OCI-LY7 (cell line): ENCODE results near the gene FOXN1. TPM values are rescaled to one million over a fixed set of nuclear protein-coding genes. Genes with fewer than 3 reads are reported as not detected.

Experiments used
- BruUV-seq: library from RNA; stranded (reverse); fragments of 400-500 nt; replicated peaks from 2 replicates; lab custom pipeline; 2021; lab: Mats Ljungman, UMichigan
- CTCF ChIA-PET: fragments of 300-600 bp; sonication (Branson Sonifier 250); formaldehyde crosslinking; loops from one replicate; lab custom pipeline; 2022; ENCODE audit warnings: antibody characterized with exemption; ENCODE audit not compliant: unreplicated experiment; lab: Charles Lee
- POLR2A ChIA-PET: fragments of 300-600 bp; sonication (Branson Sonifier 250); formaldehyde crosslinking; loops from one replicate; lab custom pipeline; 2022; ENCODE audit warnings: antibody characterized with exemption; lab: Charles Lee
- DNase-seq: peaks from one replicate; pipeline ENCODE4 v3.0.0-alpha.2; 2015; ENCODE audit warnings: low spot score
- H2AFZ ChIP-seq: fragments of 200-600 bp; sonication (generic), shearing (Covaris generic); 2 replicates; pipeline ENCODE4 v1.6.1; 2014; ENCODE audit warnings: mild to moderate bottlenecking, antibody characterized with exemption, low read length, moderate library complexity
- H3K27ac ChIP-seq: fragments of 200-600 bp; sonication (generic); 2 replicates; pipeline ENCODE4 v1.5.1; 2014; ENCODE audit warnings: mixed run types, low read depth, mild to moderate bottlenecking, moderate library complexity, low read length, inconsistent platforms; ENCODE audit not compliant: poor library complexity, severe bottlenecking
- H3K36me3 ChIP-seq: fragments of 200-600 bp; sonication (generic); 2 replicates; pipeline ENCODE4 v1.6.1; 2014; ENCODE audit warnings: mild to moderate bottlenecking, antibody characterized with exemption, low read length, moderate library complexity, mixed read lengths; ENCODE audit not compliant: insufficient read depth
- H3K4me1 ChIP-seq: fragments of 200-600 bp; sonication (generic); 2 replicates; pipeline ENCODE4 v1.5.1; 2014; ENCODE audit warnings: mild to moderate bottlenecking, low read length; ENCODE audit not compliant: insufficient read depth, poor library complexity, severe bottlenecking
- H3K4me2 ChIP-seq: fragments of 200-600 bp; sonication (generic); 2 replicates; pipeline ENCODE4 v1.6.1; 2014; ENCODE audit warnings: mild to moderate bottlenecking, low read length
- H3K4me3 ChIP-seq: fragments of 200-600 bp; sonication (generic); 2 replicates; pipeline ENCODE4 v1.5.1; 2014; ENCODE audit warnings: mild to moderate bottlenecking, low read depth, low read length; ENCODE audit not compliant: poor library complexity, severe bottlenecking
- H3K79me2 ChIP-seq: fragments of 200-600 bp; sonication (generic); 2 replicates; pipeline ENCODE4 v1.6.1; 2016; ENCODE audit warnings: low read depth, mild to moderate bottlenecking, low read length, moderate library complexity, mixed read lengths; ENCODE audit not compliant: insufficient read depth
- H3K9me2 ChIP-seq: fragments of 200-600 bp; sonication (generic); 2 replicates; pipeline ENCODE4 v1.6.1; 2016; ENCODE audit warnings: mild to moderate bottlenecking, low read length, mixed read lengths; ENCODE audit not compliant: insufficient read depth
- H3K9me3 ChIP-seq: fragments of 200-600 bp; sonication (generic); 2 replicates; pipeline ENCODE4 v1.6.1; 2014; ENCODE audit warnings: mild to moderate bottlenecking, mixed run types, low read length, mixed read lengths
- H4K20me1 ChIP-seq: fragments of 200-600 bp; sonication (generic); 2 replicates; pipeline ENCODE4 v1.6.1; 2014; ENCODE audit warnings: mild to moderate bottlenecking, antibody characterized with exemption, low read length, moderate library complexity, mixed read lengths; ENCODE audit not compliant: insufficient read depth
- EZH2phosphoT487 ChIP-seq: fragments of 200-600 bp; sonication (generic); IDR thresholded peaks from 2 replicates; pipeline ENCODE4 v1.6.1; 2018; ENCODE audit warnings: low read depth, borderline replicate concordance, mild to moderate bottlenecking, mixed run types, antibody characterized with exemption, low read length, moderate library complexity, mixed read lengths
- intact Hi-C: fragments of 100-400 bp; cut with micrococcal nuclease; formaldehyde crosslinking; loops from one replicate; pipeline ENCODE4 v1.10.0; 2022; ENCODE audit not compliant: unreplicated experiment
- total RNA-seq, 2 experiments: library from RNA; depleted of rRNA in 1 of 2; stranded (reverse); fragments of >200 nt in 1 of 2; shearing (Covaris generic) in 1 of 2; gene quantifications; 2 replicates each; pipeline ENCODE4 v1.2.3, GENCODE V29; 2014 to 2022
- TF ChIP-seq, protein P1 (sequence below): fragments of 200-600 bp; sonication (generic); conservative IDR thresholded peaks from 2 replicates; pipeline ENCODE4 v1.5.1; 2014; ENCODE audit warnings: mild to moderate bottlenecking, antibody characterized with exemption, low read length, moderate library complexity, mixed read lengths

The FOXN1 gene
- total RNA-seq, 2 experiments from 2014 or later, result not detected

DNA sequence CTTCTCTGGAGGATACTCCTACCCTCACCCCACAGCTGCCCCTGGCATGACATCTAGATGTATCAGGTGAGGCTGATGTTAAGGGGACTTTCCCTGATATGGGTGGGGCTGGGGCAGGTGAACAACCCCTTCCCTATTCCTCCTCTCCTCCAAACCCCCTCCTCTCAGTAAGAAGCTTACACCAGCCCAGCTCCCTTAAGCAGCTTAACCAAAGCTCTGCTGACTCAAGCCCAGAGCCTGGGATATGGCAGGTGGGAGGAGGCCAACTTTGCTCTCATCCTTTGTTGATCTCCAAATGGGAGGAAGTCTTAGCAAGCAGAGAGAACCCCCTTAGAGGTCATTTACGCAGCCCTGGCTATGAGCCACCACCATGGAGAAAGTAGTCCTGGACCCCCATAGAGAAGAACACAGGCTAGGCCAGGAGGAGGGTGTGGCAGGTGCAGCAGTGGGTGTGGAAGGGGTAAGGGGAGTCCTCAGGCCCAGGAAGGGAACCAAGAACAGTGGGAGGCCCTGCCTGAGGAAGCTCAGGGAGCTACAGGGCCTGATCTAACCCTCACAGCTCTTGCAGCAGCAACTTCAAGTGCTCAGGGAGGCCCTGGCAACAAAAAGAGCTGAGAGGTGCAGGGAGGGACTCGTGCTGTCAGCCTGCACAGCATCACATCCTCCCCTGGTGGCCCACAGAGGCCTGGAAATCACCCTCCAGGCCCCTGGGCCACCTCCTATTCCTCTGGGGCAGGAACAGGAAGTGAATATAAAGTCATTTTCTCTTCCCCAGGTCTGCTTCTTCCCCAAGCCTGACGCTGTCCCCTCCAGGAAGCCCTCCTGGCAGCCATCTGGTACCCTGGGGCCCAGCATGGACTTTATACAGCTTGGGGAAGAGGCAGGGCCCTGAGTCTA lies 43.3 kb downstream of the FOXN1 start:
- Histone ChIP-seq H3K9me3 (no peaks in the 10 kb centered on the region), H3K36me3 (peaks cover 14% of the 10 kb centered on the region; the same call in 1 of the 2 replicates), H3K4me1 (peaks cover 26% of the 10 kb centered on the region), H3K4me3 (no peak overlapping the region), H2AFZ (no peak overlapping the region), H3K9me2 (no peaks in the 10 kb centered on the region), H3K79me2 (no peaks in the 10 kb centered on the region), H3K4me2 (peak overlapping the region; percentile 15), H4K20me1 (no peaks in the 10 kb centered on the region), H3K27ac (no peak overlapping the region)
- BruUV-seq, result no TSS peak
- peak; percentile 51 for DNase-seq
- intact Hi-C loops, result loop anchor here (2.0 to 5.0 kb wide), 2 partner anchors 55 to 63 kb away; partner anchors contain the start of gene RSKR
- TF ChIP-seq, protein P1, sequence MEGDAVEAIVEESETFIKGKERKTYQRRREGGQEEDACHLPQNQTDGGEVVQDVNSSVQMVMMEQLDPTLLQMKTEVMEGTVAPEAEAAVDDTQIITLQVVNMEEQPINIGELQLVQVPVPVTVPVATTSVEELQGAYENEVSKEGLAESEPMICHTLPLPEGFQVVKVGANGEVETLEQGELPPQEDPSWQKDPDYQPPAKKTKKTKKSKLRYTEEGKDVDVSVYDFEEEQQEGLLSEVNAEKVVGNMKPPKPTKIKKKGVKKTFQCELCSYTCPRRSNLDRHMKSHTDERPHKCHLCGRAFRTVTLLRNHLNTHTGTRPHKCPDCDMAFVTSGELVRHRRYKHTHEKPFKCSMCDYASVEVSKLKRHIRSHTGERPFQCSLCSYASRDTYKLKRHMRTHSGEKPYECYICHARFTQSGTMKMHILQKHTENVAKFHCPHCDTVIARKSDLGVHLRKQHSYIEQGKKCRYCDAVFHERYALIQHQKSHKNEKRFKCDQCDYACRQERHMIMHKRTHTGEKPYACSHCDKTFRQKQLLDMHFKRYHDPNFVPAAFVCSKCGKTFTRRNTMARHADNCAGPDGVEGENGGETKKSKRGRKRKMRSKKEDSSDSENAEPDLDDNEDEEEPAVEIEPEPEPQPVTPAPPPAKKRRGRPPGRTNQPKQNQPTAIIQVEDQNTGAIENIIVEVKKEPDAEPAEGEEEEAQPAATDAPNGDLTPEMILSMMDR, result no peak
- no peak for TF ChIP-seq EZH2phosphoT487
- ChIA-PET POLR2A (no interaction called here), CTCF (no interaction called here)

GRCh38 chr17:28550858-28551257 lies 44.7 kb downstream of the FOXN1 start:
- Histone ChIP-seq H3K9me3 (no peaks in the 10 kb centered on the region), H4K20me1 (no peaks in the 10 kb centered on the region), H3K4me1 (peaks cover 26% of the 10 kb centered on the region), H3K79me2 (no peaks in the 10 kb centered on the region), H3K27ac (no peak overlapping the region), H3K4me2 (no peak overlapping the region), H2AFZ (no peak overlapping the region), H3K9me2 (no peaks in the 10 kb centered on the region), H3K4me3 (no peak overlapping the region), H3K36me3 (peaks cover 27% of the 10 kb centered on the region; the same call in 1 of the 2 replicates)
- no TSS peak for BruUV-seq
- CTCF ChIA-PET, result no interaction called here
- DNase-seq, result no peak
- intact Hi-C loops, result loop anchor here (5.0 kb wide), 1 partner anchor 61 kb away; the partner anchor contains the start of gene RSKR
- POLR2A ChIA-PET, result interaction anchor here (0.6 to 1.5 kb wide), 4 partner anchors 20 to 113 kb away, joined by 3 to 5 read pairs (median 4); partner anchors contain the start of genes ALDOC, PIGS, SDF2 and SUPT6H
- TF ChIP-seq, protein P1, result no peak
- TF ChIP-seq EZH2phosphoT487, result no peak
